IPS-15b (cell line): Measurements from ENCODE around the gene MDGA2.

Experiments
- H3K27me3 ChIP-seq: one replicate; pipeline ENCODE4 v1.6.1; 2013; ENCODE audit warnings: low read length; ENCODE audit not compliant: control insufficient read depth, insufficient read depth
- H3K36me3 ChIP-seq: one replicate; pipeline ENCODE4 v1.6.1; 2013; ENCODE audit warnings: low read length; ENCODE audit not compliant: control insufficient read depth, insufficient read depth
- H3K4me1 ChIP-seq: one replicate; pipeline ENCODE4 v1.6.1; 2013; ENCODE audit warnings: mild to moderate bottlenecking, low read length; ENCODE audit not compliant: control insufficient read depth, insufficient read depth
- H3K4me3 ChIP-seq: one replicate; pipeline ENCODE4 v1.5.1; 2013; ENCODE audit warnings: low read depth, low read length
- H3K9ac ChIP-seq: one replicate; pipeline ENCODE4 v1.6.1; 2013; ENCODE audit warnings: low read depth, mild to moderate bottlenecking, low read length
- H3K9me3 ChIP-seq: one replicate; pipeline ENCODE4 v1.6.1; 2013; ENCODE audit warnings: mild to moderate bottlenecking, low read length; ENCODE audit not compliant: control insufficient read depth, insufficient read depth

Gene MDGA2

DNA sequence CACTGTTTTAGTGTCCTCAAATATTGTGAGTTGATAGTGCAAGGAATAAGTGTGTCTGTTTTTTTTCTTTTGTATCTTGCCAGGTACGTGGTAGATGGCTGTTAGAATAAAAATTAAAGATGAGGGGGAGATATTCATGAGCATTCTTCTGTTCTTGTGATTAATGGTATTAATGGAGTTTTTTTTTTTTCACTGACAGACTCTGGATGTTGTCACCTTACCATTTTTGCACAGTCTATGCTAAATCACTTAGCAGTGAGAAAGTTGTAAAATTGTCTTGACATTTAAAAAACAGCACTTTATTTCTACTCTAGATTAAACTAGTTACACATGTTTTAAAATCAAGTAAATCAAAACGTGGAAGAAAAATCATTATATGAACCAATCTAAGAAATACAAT, 204.3 kb downstream of the MDGA2 start:
- H3K9me3 ChIP-seq = no peaks in the 10 kb centered on the region
- no peaks in the 10 kb centered on the region for H3K4me1 ChIP-seq
- H3K4me3 ChIP-seq = no peak overlapping the region
- H3K9ac ChIP-seq = no peak overlapping the region
- H3K27me3 ChIP-seq = no peaks in the 10 kb centered on the region
- H3K36me3 ChIP-seq = no peaks in the 10 kb centered on the region

DNA sequence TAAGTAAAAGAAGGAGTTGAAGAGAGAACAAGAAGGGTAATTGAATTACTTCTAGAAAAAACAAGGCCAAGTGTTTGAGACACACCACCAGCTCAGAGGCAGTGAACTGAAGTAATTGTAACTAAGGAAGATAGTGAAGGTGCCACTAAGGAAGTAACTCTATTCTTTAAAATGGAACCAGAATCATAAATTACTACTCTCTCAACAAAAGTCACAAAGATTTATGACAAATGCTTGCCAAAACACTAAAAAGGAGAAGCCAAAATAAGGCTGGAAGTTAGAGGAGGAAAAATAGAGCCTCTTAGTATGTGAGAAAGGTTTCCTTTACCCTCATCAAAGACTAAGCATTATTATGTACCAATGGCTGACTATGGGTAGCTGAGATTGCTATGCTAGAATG, 208.5 kb downstream of the MDGA2 start:
- no peaks in the 10 kb centered on the region for H3K4me1 ChIP-seq
- H3K27me3 ChIP-seq = no peaks in the 10 kb centered on the region
- no peak overlapping the region for H3K4me3 ChIP-seq
- H3K9ac ChIP-seq = no peak overlapping the region
- H3K36me3 ChIP-seq = no peaks in the 10 kb centered on the region
- H3K9me3 ChIP-seq = no peaks in the 10 kb centered on the region

DNA sequence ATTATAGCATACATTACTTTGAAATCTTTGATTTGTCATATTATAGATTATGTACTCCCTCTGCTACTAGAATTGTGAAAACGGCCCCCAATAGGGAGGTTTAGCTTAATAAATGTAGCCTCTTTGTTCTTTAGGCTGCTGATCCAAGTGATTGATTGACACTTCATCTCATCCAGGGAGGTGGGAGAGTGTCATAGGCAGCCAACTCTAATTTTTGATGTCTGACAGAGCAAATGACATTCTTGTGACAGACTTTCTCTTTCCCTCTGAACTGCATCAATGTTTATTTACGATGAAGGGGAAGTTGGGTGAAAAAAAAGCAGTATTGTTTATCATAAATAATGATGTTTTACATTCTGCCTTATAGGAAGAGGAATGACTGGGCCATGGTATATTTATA, 221.4 kb downstream of the MDGA2 start:
- Histone ChIP-seq H3K36me3 (no peaks in the 10 kb centered on the region), H3K9me3 (no peaks in the 10 kb centered on the region), H3K27me3 (no peaks in the 10 kb centered on the region), H3K4me3 (no peak overlapping the region), H3K4me1 (no peaks in the 10 kb centered on the region), H3K9ac (no peak overlapping the region)

DNA sequence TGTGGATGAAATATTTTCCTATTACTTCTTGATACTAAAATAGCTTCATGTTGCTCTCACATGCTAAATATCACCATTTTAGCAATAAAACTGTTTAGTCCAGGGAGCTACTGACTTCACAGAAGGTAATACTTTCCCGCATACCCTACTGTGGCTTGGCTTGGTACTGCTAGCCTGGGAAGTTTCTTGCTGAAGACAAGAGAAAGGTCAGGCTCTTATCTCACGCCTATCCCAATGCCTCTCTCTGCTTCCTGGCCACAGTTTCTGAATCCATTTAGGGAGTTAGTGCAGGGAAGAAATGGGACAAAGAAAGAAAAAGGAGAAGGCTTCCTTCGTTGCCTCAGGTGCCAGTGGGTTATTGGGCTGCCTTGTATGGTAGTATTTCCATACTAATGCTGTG, 228.3 kb downstream of the MDGA2 start:
- Histone ChIP-seq H3K36me3 (no peaks in the 10 kb centered on the region), H3K9me3 (no peaks in the 10 kb centered on the region), H3K27me3 (no peaks in the 10 kb centered on the region)

DNA sequence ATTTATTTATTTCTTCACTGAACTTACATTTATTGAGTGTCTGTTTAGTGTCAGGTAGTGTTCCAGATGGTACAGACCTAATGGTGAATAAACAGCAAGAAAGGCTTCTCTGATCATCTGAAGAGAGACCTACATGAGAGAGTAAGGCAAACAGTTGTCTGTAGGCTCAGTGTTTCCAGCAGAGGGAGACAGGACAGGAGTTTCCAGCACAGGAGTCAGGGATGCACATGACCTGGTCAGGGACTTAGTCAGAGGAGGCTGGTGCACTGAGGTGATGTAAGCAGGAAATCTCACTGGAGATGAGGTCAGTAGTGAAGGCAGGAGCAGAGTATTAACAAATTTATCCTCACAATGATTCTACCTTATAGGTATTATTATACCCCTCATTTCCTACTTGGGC, 233.2 kb downstream of the MDGA2 start:
- no peak overlapping the region for H3K4me3 ChIP-seq
- no peaks in the 10 kb centered on the region for H3K36me3 ChIP-seq
- no peaks in the 10 kb centered on the region for H3K27me3 ChIP-seq
- H3K4me1 ChIP-seq = peaks cover 11% of the 10 kb centered on the region
- H3K9me3 ChIP-seq = no peaks in the 10 kb centered on the region
- no peak overlapping the region for H3K9ac ChIP-seq

More for the DNA sequence above, 228.3 kb downstream of the MDGA2 start:
- no peaks in the 10 kb centered on the region for H3K4me1 ChIP-seq
- no peak overlapping the region for H3K4me3 ChIP-seq
- no peak overlapping the region for H3K9ac ChIP-seq

DNA sequence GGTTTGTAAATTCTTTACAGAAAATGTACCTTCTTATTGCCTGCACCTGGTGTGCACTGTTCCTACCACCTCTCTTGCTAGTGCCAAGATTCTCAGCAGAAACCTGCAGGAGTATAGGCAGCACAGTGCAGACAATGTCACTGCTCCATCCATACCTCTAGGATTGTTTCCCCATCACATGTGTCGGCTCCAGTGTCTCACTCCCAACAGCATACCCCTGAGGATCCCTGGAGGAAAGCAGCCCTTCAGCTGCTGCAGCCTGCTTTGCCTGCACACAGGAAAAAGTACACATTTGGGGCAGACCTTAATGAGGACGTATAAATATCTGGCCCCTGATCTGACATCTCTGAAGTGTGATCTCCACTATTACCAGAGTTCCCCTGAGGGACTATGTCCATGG, 235.5 kb downstream of the MDGA2 start:
- Histone ChIP-seq H3K36me3 (no peaks in the 10 kb centered on the region), H3K9ac (peak overlapping the region; percentile 20), H3K9me3 (no peaks in the 10 kb centered on the region), H3K27me3 (no peaks in the 10 kb centered on the region), H3K4me1 (peaks cover 11% of the 10 kb centered on the region), H3K4me3 (no peak overlapping the region)

DNA sequence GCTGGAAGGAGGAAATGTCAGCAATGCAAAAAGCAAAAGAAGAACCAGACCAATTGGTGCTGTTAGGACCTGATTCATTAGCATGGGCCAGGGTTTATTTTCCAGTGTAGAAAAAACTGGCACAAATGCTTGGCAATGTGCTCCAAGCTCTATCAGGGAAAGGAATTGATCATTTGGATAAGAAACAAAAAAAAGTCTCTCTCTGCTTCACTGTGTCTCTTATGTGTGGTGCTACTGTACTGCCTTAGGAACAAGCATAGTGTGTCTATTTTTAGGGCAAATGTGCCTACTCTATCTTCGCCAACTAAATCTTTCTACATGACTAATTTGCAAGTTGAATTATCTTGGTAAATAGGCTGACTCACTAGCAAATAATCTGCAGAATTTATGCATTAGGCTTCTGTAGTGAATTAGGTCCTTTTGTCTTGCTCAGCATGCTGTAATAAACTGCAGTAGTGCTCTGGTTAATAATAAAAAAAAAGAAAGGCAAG, 236.7 kb downstream of the MDGA2 start:
- no peak overlapping the region for H3K9ac ChIP-seq
- H3K9me3 ChIP-seq = no peaks in the 10 kb centered on the region
- no peak overlapping the region for H3K4me3 ChIP-seq
- H3K36me3 ChIP-seq = no peaks in the 10 kb centered on the region
- peaks cover 11% of the 10 kb centered on the region for H3K4me1 ChIP-seq
- no peaks in the 10 kb centered on the region for H3K27me3 ChIP-seq

DNA sequence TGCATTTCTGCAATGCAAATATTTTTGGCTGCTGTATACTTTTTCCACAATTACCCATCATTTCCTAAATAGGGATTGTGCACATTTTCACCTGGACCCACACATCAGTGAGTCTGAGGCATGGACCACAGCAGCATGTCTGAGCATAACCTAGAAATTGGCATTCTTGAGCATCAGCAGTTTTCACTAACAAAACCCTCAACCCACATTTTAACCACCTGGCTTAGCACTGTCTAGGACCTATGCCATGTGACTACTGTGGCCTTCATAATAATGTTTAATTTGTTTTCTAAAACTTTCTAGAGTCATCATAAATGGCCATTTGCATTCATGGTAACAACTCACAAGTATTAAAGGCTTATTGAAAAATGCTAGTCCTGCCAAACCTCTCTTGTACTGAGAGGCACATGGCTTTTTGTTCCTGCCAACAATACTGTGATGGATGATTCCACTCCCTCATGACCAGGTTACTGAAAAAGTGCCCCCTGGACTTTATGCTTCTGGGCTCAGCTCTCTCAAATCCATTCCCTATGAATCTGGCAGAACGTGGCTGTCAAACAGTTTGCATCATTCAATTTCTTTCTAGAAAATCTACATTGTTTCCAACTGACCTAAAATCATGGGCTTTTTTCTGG, 240.0 kb downstream of the MDGA2 start:
- H3K9me3 ChIP-seq = no peaks in the 10 kb centered on the region
- H3K4me1 ChIP-seq = peaks cover 15% of the 10 kb centered on the region
- H3K36me3 ChIP-seq = no peaks in the 10 kb centered on the region
- no peaks in the 10 kb centered on the region for H3K27me3 ChIP-seq
- H3K9ac ChIP-seq = no peak overlapping the region
- no peak overlapping the region for H3K4me3 ChIP-seq

DNA sequence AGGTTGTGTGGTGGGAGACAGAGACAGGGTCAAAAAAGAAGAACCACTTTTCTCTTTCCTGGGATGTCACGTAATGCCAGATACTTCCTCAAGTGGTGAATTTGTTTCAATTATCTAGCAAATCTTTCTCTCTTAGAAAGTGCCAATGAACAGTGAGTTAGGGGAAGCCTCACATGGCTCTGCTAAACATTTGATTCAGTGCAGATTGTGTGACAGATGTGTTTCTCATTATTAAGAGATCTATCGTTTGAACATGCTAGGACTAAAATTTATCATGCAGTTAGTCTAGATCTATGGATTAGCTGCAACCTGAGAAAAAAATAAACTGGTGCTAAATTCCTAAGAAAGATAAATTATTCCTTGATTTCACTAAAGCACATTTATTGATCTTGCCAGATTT, 247.8 kb downstream of the MDGA2 start:
- Histone ChIP-seq H3K9me3 (no peaks in the 10 kb centered on the region), H3K27me3 (no peaks in the 10 kb centered on the region), H3K36me3 (no peaks in the 10 kb centered on the region), H3K9ac (no peak overlapping the region), H3K4me1 (peaks cover 4% of the 10 kb centered on the region), H3K4me3 (no peak overlapping the region)

DNA sequence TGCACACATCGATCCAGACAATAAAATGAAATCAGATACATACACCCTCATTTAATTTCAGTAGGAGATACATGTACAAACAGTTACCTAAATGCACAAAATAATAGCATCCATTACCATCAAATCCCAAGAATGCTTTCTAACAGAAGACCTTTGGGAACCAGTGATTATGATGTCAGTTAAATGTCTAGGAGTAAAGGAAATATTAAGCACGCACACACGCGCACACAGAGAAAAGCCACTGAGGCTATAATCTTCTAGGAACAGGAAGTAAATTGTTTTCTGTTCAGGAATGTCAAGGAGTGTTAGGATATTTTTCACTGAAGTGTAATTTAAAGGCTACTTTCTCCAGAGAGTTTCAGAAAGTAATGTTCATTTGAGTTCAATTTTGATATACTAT, 250.1 kb downstream of the MDGA2 start:
- Histone ChIP-seq H3K27me3 (no peaks in the 10 kb centered on the region), H3K36me3 (no peaks in the 10 kb centered on the region), H3K9me3 (no peaks in the 10 kb centered on the region), H3K4me3 (no peak overlapping the region), H3K9ac (no peak overlapping the region), H3K4me1 (peaks cover 10% of the 10 kb centered on the region)

DNA sequence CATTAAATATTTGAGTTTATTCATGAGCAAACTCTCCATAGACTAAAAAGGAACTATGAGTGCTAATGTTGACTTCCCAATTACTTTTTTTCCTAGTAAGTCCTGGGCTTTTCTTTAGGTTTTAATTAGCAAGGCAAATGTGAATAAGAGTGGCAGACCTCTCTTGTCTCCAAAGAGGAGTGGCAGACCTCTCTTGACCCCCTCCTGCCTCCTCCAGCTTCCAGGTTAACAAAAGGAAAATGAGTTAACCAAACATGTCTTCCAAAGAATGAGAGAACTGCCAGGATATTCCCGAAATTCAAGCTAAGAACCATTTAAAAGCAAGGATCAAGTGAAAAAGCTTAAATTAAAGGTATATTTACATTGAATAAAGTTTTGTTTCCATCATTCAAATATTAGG, 253.2 kb downstream of the MDGA2 start:
- H3K9me3 ChIP-seq = no peaks in the 10 kb centered on the region

DNA sequence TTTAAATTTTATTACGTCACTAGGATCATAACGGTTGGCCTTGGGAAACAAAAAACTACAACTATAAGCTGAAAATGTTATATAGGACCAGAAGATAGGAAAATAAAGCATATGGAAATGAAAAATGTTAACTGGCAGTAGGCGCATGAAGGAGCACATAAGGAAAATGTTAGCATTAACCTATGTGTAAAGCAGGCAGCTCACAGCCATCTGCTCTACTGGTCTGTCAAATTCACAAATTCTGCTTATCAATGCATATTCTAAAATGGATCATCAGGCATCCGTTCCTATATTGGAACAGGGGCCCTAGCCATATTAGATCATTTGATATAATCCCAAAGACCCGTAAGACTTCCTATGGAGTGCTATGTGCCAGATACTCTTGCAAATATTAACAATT, 263.9 kb downstream of the MDGA2 start:
- H3K27me3 ChIP-seq = no peaks in the 10 kb centered on the region
- H3K9me3 ChIP-seq = no peaks in the 10 kb centered on the region
- H3K4me3 ChIP-seq = no peak overlapping the region
- no peak overlapping the region for H3K9ac ChIP-seq
- no peaks in the 10 kb centered on the region for H3K4me1 ChIP-seq
- no peaks in the 10 kb centered on the region for H3K36me3 ChIP-seq

More for the DNA sequence above, 253.2 kb downstream of the MDGA2 start:
- peaks cover 10% of the 10 kb centered on the region for H3K4me1 ChIP-seq
- no peaks in the 10 kb centered on the region for H3K27me3 ChIP-seq
- no peak overlapping the region for H3K9ac ChIP-seq
- H3K36me3 ChIP-seq = no peaks in the 10 kb centered on the region
- H3K4me3 ChIP-seq = no peak overlapping the region
